ENCODE results near the gene MC1R.

GRCh38 chr16:89884041-89884421, 34.6 kb upstream of the MC1R start:
- no peak for TF ChIP-seq POLR2AphosphoS5 (IDR thresholded peaks at IDR 0.05; ENCODE audit: low read depth, low read length)
- no peak for TF ChIP-seq POLR2A (IDR thresholded peaks at IDR 0.05; ENCODE audit: low read depth, low read length)

All from GM12892 (cell line).